GM19238 (cell line): Measurements from ENCODE around the gene KRTAP5-5.
"Not testable (repeated sequence)": the region's sequence is repeated elsewhere in the genome, so short reads cannot be mapped to it uniquely, and the experiment has no call there.

Experiments used
- DNase-seq: peaks from one replicate; pipeline ENCODE4 v3.0.0; 2011; ENCODE audit warnings: low spot score; ENCODE audit not compliant: insufficient read length

The KRTAP5-5 gene

GRCh38 chr11:1641096-1641495 is 11.5 kb downstream of the KRTAP5-5 start:
- DNase-seq, result no peak

DNA sequence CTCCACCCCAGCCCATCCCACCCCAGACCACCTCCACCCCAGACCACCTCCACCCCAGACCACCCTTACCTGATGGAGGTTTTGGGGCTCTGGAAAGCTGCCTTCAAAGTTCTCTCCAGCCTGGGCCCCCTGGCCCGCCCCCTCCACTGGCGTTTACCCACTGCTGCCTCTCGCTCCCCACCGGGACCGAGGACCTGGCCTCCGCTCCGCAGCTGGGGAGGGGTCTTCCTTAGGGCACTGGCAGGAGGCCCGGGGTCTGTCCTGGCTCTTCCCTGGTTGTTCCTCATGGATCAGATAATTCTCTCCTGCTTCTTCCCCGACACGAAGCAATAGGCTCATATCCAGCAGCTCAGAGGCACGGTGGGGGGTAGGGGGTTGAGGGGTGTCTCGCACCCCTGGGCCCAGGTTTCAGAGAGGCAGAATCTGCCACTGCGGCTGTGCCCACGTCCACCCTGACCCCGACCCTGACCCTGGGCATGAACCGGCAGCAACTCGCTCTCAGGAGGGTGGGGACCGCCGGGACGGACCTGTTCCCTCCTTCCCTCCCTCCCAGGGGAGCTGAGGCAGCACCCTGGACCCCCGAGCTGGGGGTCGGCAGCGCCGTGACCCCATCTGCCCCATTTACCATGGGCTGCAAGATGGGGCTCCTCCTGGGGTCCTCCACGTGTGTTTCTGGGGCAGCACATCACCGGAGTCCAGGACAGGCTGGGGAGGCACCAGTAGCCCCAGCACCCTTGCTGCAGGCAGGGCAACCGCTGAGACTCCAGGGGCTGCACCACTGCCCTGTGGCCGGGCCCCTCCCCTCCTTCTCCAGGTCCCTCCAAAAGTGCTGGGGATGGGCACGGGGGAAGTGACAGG is 12.9 kb downstream of the KRTAP5-5 start:
- DNase-seq, result no peak

DNA sequence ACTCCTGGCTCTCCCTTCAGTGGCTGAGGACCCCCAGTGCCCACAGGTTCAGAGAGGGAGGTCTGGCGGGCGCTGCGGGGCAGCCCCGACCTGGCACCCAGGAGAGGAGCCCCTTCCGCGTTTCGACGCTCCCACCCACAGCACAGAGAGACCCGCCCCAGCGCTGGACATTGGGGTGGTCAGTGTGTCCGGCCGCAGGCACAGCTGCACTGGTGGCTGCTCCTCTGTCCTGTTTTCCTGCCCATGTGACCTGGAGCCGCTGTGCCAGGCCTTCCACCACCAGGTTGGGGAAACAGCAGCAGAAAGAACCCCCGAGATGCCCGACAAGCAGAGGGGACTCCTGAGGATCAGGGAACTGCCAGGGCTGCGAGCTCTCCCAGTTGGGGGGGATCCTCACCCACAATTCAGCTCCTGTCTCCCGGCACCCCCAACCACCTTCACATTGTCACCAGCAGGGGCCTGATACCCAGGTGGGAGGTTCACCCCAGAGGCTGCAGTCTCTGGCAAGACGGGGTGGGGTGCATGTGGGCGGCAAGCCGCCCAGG is 13.6 kb downstream of the KRTAP5-5 start:
- DNase-seq, result no peak

- DNase-seq, result no peak
These were observed 15.2 kb downstream of the KRTAP5-5 start for GRCh38 chr11:1644601-1645356.

GRCh38 chr11:1645357-1645821 is 15.8 kb downstream of the KRTAP5-5 start:
- no peak for DNase-seq

DNA sequence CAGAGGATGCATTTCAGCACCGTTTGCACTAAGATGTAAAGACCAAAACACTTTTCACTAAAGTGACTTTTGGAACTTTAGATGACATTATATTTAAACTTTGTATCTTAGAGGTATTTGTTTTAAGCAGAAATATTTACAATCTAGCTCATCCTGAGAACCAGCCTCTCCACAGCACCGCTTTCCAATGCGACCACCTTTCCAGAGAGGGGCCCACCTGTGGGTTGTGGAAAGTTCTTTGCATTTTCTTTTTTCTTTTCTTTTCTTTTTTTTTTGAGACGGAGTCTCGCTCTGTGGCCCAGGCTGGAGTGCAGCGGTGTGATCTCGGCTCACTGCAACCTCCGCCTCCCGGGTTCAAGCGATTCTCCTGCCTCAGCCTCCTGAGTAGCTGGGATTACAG is 17.0 kb downstream of the KRTAP5-5 start:
- DNase-seq, result not testable (repeated sequence)

DNA sequence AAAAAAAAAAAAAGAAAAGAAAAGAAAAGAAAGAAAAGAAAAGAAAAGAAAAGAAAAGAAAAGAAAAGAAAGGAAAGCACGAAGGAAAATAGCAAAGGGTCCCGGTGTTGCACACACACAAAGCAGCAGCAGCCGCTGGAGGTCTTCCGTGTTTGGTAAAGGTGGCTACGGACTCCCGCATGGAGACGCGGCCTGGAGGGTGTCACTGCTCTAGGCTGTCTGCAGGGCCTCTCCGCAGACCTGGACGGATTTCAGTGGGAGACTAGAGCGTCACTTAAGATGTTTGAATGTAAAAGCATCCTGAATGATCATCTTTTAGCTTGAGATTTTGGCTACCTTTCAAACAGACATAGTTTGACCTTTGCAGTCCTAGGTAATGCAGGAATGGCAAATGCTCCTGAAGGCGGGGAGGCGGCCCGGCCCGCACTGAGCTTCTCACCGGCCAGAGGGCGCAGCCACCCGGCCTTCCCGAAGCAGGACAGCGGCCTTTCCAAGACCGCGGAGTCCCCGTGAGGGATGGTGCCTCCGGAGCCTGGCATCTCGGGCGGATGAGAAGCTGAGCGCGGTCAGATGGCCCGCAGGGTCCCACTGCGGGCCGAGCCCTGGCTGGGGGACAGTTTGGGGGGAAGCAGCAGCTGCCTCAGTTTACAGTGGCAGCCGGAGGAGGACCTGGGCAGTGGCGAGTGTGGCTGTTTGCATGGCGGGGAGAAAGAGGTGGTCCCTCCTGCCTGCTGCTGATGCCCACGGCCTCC is 18.5 kb downstream of the KRTAP5-5 start:
- DNase-seq, result no peak

GRCh38 chr11:1648653-1649420 is 19.3 kb downstream of the KRTAP5-5 start:
- no peak for DNase-seq

GRCh38 chr11:1650034-1650917 is 20.7 kb downstream of the KRTAP5-5 start:
- DNase-seq, result no peak

- no peak for DNase-seq
These were observed 21.3 kb downstream of the KRTAP5-5 start for GRCh38 chr11:1650918-1651262.

DNA sequence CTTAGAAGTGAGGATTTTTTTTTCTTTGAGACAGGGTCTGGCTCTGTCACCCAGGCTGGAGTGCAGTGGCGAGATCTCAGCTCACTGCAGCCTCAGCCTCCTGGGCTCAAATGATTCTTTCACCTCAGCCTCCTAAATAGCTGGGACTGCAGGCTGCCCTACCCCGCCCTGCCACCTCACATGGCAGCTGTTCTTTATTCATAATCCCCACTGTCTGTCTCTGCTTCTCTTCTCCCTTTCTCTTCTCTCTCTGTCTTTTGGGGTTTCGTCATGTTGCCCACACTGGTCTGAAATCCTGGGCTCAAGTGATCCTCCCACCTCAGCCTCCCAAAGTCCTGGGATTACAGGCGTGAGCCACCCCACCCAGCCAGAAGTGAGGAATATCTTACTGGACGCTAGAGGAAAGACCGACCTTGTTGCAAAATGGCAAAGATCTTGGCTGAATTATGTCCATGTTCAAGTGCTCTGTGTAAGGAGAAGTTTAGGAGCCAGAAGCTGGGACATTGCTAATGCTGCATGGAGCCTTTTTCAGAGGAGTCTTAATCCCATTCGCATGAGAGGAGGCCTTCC is 21.9 kb downstream of the KRTAP5-5 start:
- no peak for DNase-seq

GRCh38 chr11:1652026-1652425 is 22.5 kb downstream of the KRTAP5-5 start:
- no peak for DNase-seq

GRCh38 chr11:1652442-1652770 is 22.8 kb downstream of the KRTAP5-5 start:
- no peak for DNase-seq

- DNase-seq, result peak; percentile 81
These were observed 23.4 kb downstream of the KRTAP5-5 start for GRCh38 chr11:1652771-1653540.

GRCh38 chr11:1653541-1654387 is 24.2 kb downstream of the KRTAP5-5 start:
- DNase-seq, result no peak

DNA sequence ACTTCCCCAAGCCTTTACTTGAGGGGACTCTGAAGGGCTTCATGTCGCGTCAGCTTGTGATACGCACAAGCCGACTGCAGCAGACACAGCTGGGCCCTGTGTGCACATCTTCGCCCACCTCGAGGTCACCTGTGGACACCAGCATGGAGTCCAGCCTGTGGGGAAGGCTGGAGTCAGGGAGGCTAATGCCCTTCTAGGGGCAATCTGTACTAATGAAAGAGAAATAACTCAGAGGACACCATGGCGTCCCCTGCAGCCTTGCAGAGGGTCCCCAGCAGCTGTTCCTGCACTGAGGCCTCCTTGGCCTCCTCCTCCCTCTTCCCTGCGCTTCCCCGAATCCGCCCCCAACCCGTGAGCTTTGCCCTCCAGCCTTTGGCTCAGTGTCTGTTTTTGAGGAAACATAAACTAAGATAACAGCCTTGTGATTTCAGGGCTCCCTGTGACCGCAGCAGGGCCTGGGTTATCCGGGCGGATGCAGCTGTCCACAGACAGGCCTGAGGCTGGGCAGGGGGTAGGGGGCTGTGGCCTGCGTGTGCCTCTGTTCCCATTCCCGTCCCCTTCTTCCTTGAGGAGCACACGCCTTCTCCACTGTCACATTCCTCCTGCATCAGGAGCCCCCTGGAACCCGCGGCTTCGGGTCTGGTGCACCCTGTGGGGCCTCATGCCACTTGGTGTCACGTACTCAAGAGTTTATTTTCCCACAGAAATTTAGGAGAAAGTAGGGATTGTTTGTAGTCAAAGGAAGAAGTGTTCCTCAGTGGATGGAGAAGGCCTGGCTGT is 25.0 kb downstream of the KRTAP5-5 start:
- DNase-seq, result no peak
